HG03135 (cell line): ENCODE data around the gene NARF.
"Not testable (repeated sequence)": the region's sequence is repeated elsewhere in the genome, so short reads cannot be mapped to it uniquely, and the experiment has no call there.

Experiments
- ATAC-seq: cut with Tn5 transposase; IDR thresholded peaks from one replicate; pipeline ENCODE4 v1.9.1; 2021; ENCODE audit warnings: mild to moderate bottlenecking, moderate library complexity; ENCODE audit not compliant: unreplicated experiment

NARF gene

GRCh38 chr17:82529914-82530300 lies 71.4 kb downstream of the NARF start:
- ATAC-seq, result no peak

GRCh38 chr17:82531431-82531881 lies 72.9 kb downstream of the NARF start:
- ATAC-seq, result no peak

- no peak for ATAC-seq
Observed at GRCh38 chr17:82534401-82534812, 75.9 kb downstream of the NARF start.

- ATAC-seq, result no peak
Observed at GRCh38 chr17:82536512-82537201, 78.1 kb downstream of the NARF start.

DNA sequence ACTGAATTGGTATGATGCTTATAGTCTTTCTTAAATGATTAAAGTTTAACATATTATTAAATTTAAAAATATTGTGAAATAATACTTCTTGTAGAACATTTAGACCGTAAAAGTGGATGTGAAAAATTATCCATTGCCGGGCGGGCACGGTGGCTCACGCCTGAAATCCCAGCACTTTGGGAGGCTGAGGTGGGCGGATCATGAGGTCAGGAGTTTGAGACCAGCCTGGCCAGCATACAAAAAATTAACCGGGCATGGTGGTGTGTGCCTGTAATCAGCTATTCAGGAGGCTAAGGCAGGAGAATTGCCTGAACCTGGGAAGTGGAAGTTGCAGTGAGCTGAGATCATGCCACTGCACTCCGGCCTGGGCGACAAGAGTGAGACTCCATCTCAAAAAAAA lies 78.7 kb downstream of the NARF start:
- not testable (repeated sequence) for ATAC-seq

DNA sequence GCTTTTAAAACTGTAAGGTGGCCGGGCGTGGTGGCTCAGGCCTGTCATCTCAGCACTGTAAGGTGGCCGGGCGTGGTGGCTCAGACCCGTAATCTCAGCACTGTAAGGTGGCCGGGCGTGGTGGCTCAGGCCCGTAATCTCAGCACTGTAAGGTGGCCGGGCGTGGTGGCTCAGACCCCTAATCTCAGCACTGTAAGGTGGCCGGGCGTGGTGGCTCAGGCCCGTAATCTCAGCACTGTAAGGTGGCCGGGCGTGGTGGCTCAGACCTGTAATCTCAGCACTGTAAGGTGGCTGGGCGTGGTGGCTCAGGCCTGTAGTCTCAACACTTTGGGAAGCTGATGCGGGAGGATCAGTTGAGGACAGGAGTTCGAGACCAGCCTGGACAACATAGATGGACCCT lies 80.5 kb downstream of the NARF start:
- ATAC-seq, result not testable (repeated sequence)
